Neural cell (in vitro differentiated cells): ENCODE results near the gene TRAF2.

ENCODE experiments used
- EZH2 ChIP-seq: fragments of 200-600, 300-800 bp; shearing (Covaris generic), sonication (generic); IDR thresholded peaks from 2 replicates; pipeline ENCODE4 v1.6.1; 2014; ENCODE audit warnings: antibody characterized with exemption, low read length, borderline replicate concordance, mild to moderate bottlenecking; ENCODE audit not compliant: insufficient read depth, poor library complexity, severe bottlenecking
- TF ChIP-seq, protein P1 (sequence below): fragments of 450-650 bp; IDR thresholded peaks from 2 replicates; pipeline ENCODE4 v1.5.1; 2014; ENCODE audit warnings: antibody characterized with exemption, mild to moderate bottlenecking, moderate library complexity; ENCODE audit not compliant: poor library complexity, severe bottlenecking

DNA sequence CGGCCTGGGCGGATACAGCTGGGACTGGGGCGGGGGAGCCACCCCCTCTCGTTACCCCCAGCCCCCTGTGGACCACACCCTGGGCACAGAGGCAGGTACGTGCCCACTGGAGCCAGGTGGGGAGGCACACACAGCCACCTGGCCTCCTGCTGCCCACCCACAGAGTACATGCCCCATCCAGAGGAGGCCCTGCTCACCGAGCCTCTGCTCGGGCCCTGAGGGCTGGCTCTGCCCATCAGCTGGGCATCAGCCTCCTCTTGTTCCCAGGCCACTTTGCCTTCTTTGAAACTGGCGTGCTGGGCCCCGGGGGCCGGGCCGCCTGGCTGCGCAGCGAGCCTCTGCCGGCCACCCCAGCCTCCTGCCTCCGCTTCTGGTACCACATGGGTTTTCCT, 27.9 kb upstream of the TRAF2 start:
- TF ChIP-seq, protein P1, sequence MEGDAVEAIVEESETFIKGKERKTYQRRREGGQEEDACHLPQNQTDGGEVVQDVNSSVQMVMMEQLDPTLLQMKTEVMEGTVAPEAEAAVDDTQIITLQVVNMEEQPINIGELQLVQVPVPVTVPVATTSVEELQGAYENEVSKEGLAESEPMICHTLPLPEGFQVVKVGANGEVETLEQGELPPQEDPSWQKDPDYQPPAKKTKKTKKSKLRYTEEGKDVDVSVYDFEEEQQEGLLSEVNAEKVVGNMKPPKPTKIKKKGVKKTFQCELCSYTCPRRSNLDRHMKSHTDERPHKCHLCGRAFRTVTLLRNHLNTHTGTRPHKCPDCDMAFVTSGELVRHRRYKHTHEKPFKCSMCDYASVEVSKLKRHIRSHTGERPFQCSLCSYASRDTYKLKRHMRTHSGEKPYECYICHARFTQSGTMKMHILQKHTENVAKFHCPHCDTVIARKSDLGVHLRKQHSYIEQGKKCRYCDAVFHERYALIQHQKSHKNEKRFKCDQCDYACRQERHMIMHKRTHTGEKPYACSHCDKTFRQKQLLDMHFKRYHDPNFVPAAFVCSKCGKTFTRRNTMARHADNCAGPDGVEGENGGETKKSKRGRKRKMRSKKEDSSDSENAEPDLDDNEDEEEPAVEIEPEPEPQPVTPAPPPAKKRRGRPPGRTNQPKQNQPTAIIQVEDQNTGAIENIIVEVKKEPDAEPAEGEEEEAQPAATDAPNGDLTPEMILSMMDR: no peak
- TF ChIP-seq EZH2: no peak
